HCT116 (cell line): ENCODE data around the gene ACOT11. TPM values are rescaled to one million over a fixed set of nuclear protein-coding genes. Genes with fewer than 3 reads are reported as not detected.

Source experiments
- ATAC-seq: fragments of 200-7000 bp; cut with Tn5 transposase; 2 replicates; pipeline ENCODE4 v1.9.1; 2020; ENCODE audit warnings: mild to moderate bottlenecking, moderate library complexity
- BruUV-seq: library from RNA; stranded (reverse); fragments of 400-500 nt; replicated peaks from 2 replicates; lab custom pipeline; 2021; lab: Mats Ljungman, UMichigan
- CTCF ChIA-PET: fragments of 300-600 bp; sonication (Branson Sonifier 250); formaldehyde crosslinking; loops from one replicate; lab custom pipeline; 2021; ENCODE audit warnings: antibody characterized with exemption; lab: Charles Lee
- POLR2A ChIA-PET: fragments of 300-600, 350-600 bp; sonication (Branson Sonifier 250); formaldehyde crosslinking; loops from one replicate; lab custom pipeline; 2021; ENCODE audit warnings: antibody characterized with exemption; lab: Charles Lee
- RAD21 ChIA-PET, 2 experiments: fragments of 300-600 bp; sonication (Branson Sonifier 250); formaldehyde crosslinking; loops; one replicate each; lab custom pipeline; 2023; ENCODE audit warnings: low total read pairs in 2 of 2; ENCODE audit not compliant: uncharacterized antibody in 2 of 2, unreplicated experiment in 2 of 2, low non-redundant PET in 1 of 2; lab: Charles Lee
- DNase-seq: peaks from one replicate; pipeline ENCODE4 v3.0.0-alpha.2; 2010; ENCODE audit warnings: low read depth, low spot score
- H2AFZ ChIP-seq: fragments of 200-600 bp; shearing (Covaris generic), sonication (generic); 2 replicates; pipeline ENCODE4 v1.6.1; 2017; ENCODE audit warnings: low read depth, mixed run types, mixed read lengths, antibody characterized with exemption, low read length; ENCODE audit not compliant: poor library complexity, severe bottlenecking
- H3K27ac ChIP-seq: 2 replicates; pipeline ENCODE4 v1.5.1; 2012; ENCODE audit warnings: low read depth, low read length
- H3K27me3 ChIP-seq: fragments of 200-600 bp; sonication (generic); 2 replicates; pipeline ENCODE4 v1.6.1; 2016; ENCODE audit warnings: mixed run types, low read length, mixed read lengths; ENCODE audit not compliant: insufficient read depth
- H3K36me3 ChIP-seq, 2 experiments: fragments of 200-500 bp in 1 of 2; fragments of 200-600 bp in 1 of 2; sonication (Bioruptor generic) in 1 of 2; sonication (generic) in 1 of 2; 2 replicates each; pipeline versions ENCODE4 v1.5.1 to v1.6.1; 2014 to 2016; ENCODE audit warnings: low read length in 2 of 2, inconsistent platforms in 1 of 2, mixed read lengths in 1 of 2, mixed run types in 1 of 2; ENCODE audit not compliant: insufficient read depth in 2 of 2, control insufficient read depth in 1 of 2
- H3K4me1 ChIP-seq, 2 experiments: fragments of 200-600 bp in 1 of 2; sonication (generic) in 1 of 2; 2 replicates each; pipeline versions ENCODE4 v1.5.1 to v1.6.1; 2012 to 2017; ENCODE audit warnings: low read length in 2 of 2, inconsistent platforms in 1 of 2, mild to moderate bottlenecking in 1 of 2, mixed read lengths in 1 of 2, mixed run types in 1 of 2, moderate library complexity in 1 of 2; ENCODE audit not compliant: insufficient read depth in 2 of 2, control insufficient read depth in 1 of 2
- H3K4me2 ChIP-seq: fragments of 200-600 bp; sonication (generic); 2 replicates; pipeline ENCODE4 v1.6.1; 2017; ENCODE audit warnings: mixed run types, low read length, mixed read lengths
- H3K4me3 ChIP-seq, 2 experiments: fragments of 200-600 bp in 1 of 2; sonication (generic) in 1 of 2; replicated peaks in 1 of 2; 2 replicates each; pipeline ENCODE4 v1.5.1; 2011 to 2016; ENCODE audit warnings: low read length in 2 of 2, control low read depth in 1 of 2, low read depth in 1 of 2, mild to moderate bottlenecking in 1 of 2, mixed read lengths in 1 of 2, mixed run types in 1 of 2
- H3K79me2 ChIP-seq: fragments of 200-600 bp; sonication (generic); 2 replicates; pipeline ENCODE4 v1.6.1; 2017; ENCODE audit warnings: mild to moderate bottlenecking, mixed run types, low read length, moderate library complexity, mixed read lengths; ENCODE audit not compliant: insufficient read depth
- H3K9ac ChIP-seq: fragments of 200-600 bp; sonication (generic); 2 replicates; pipeline ENCODE4 v1.6.1; 2016; ENCODE audit warnings: low read length, mixed read lengths
- H3K9me2 ChIP-seq: fragments of 200-600 bp; sonication (generic), shearing (Covaris generic); 2 replicates; pipeline ENCODE4 v1.6.1; 2017; ENCODE audit warnings: mixed run types, mild to moderate bottlenecking, moderate library complexity; ENCODE audit not compliant: insufficient read depth
- H3K9me3 ChIP-seq, 2 experiments: fragments of 200-500 bp in 1 of 2; fragments of 200-600 bp in 1 of 2; sonication (Bioruptor generic) in 1 of 2; sonication (generic) in 1 of 2; 2 replicates each; pipeline ENCODE4 v1.6.1; 2014 to 2017; ENCODE audit warnings: low read length in 2 of 2, mixed read lengths in 2 of 2, inconsistent platforms in 1 of 2, low read depth in 1 of 2, mild to moderate bottlenecking in 1 of 2, mixed run types in 1 of 2, moderate library complexity in 1 of 2; ENCODE audit not compliant: control insufficient read depth in 1 of 2, insufficient read depth in 1 of 2
- H4K20me1 ChIP-seq: fragments of 200-600 bp; sonication (generic), shearing (Covaris generic); 2 replicates; pipeline ENCODE4 v1.6.1; 2017; ENCODE audit warnings: mixed run types, mild to moderate bottlenecking, moderate library complexity; ENCODE audit not compliant: insufficient read depth
- ELF1 ChIP-seq: IDR thresholded peaks from 2 replicates; pipeline ENCODE4 v1.6.1; 2012; ENCODE audit warnings: low read depth, borderline replicate concordance
- POLR2AphosphoS5 ChIP-seq: IDR thresholded peaks from 2 replicates; pipeline ENCODE4 v1.6.1; 2011; ENCODE audit warnings: mild to moderate bottlenecking, low read depth, low read length, moderate library complexity
- SIN3A ChIP-seq: IDR thresholded peaks from 2 replicates; pipeline ENCODE4 v1.6.1; 2012; ENCODE audit warnings: low read depth
- TCF7L2 ChIP-seq: IDR thresholded peaks from 2 replicates; pipeline ENCODE4 v1.7.0; 2011; ENCODE audit warnings: borderline replicate concordance, inconsistent platforms; ENCODE audit not compliant: insufficient read depth, insufficient read length; ENCODE audit errors: extremely low read depth
- YY1 ChIP-seq: IDR thresholded peaks from 2 replicates; pipeline ENCODE4 v1.6.1; 2011; ENCODE audit warnings: low read length, low read depth, moderate library complexity, mild to moderate bottlenecking; ENCODE audit not compliant: insufficient replicate concordance; ENCODE audit errors: extremely low read depth
- intact Hi-C: fragments of 100-400 bp; cut with micrococcal nuclease; formaldehyde crosslinking; loops from 2 replicates; pipeline ENCODE4 v1.10.0; 2022
- total RNA-seq: library from RNA; stranded (reverse); gene quantifications from one replicate; pipeline ENCODE4 v1.2.1, GENCODE V29; 2021; ENCODE audit not compliant: unreplicated experiment
- TF ChIP-seq, protein P1 (sequence below): IDR thresholded peaks from 2 replicates; pipeline ENCODE4 v1.6.1; 2011; ENCODE audit warnings: mild to moderate bottlenecking, low read length, moderate library complexity; ENCODE audit not compliant: insufficient replicate concordance; ENCODE audit errors: extremely low read depth
- TF ChIP-seq, protein P2 (sequence below): IDR thresholded peaks from 2 replicates; pipeline ENCODE4 v1.6.1; 2012; ENCODE audit warnings: low read depth

Gene ACOT11
- total RNA-seq, 1 experiment from 2014 or later = 31.1 TPM

DNA sequence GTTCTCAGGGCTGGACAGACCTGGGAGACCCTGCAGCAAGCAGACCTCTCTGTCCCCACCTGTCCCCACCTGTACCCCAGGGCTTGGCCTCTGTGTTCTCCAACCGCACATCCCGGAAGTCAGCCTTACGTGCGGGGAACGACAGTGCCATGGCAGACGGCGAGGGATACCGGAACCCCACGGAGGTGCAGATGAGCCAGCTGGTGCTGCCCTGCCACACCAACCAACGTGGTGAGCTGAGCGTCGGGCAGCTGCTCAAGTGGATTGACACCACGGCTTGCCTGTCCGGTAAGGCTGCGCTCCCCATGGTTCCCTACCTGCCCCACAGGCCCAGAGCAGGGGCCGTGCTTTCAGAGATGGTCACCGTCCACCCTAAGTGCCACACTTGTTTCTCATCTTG, 36.5 kb downstream of the ACOT11 start:
- no peaks in the 10 kb centered on the region for H4K20me1 ChIP-seq
- H3K4me1 ChIP-seq = peaks cover 13 to 14% of the 10 kb centered on the region in 2 experiments
- no peaks in the 10 kb centered on the region for H3K27me3 ChIP-seq
- no peak overlapping the region for H3K4me3 ChIP-seq
- ATAC-seq (no peak), DNase-seq (no peak)
- no peak overlapping the region for H3K27ac ChIP-seq
- H3K9me2 ChIP-seq = no peaks in the 10 kb centered on the region
- H3K36me3 ChIP-seq = no peaks in the 10 kb centered on the region; a peak in 2 of 4 replicates
- no TSS peak for BruUV-seq
- no peak overlapping the region for H2AFZ ChIP-seq
- H3K9me3 ChIP-seq = no peaks in the 10 kb centered on the region
- no peak overlapping the region for H3K9ac ChIP-seq
- no peaks in the 10 kb centered on the region; the same call in 1 of the 2 replicates for H3K79me2 ChIP-seq
- CTCF ChIA-PET = no interaction called here
- intact Hi-C loops = no loop called here
- POLR2A ChIA-PET = no interaction called here
- RAD21 ChIA-PET = no interaction called here
- H3K4me2 ChIP-seq = no peak overlapping the region
- TF ChIP-seq SIN3A = no peak
- TF ChIP-seq YY1 = no peak
- no peak for TF ChIP-seq ELF1
- no peak for TF ChIP-seq POLR2AphosphoS5
- TF ChIP-seq, protein P1, sequence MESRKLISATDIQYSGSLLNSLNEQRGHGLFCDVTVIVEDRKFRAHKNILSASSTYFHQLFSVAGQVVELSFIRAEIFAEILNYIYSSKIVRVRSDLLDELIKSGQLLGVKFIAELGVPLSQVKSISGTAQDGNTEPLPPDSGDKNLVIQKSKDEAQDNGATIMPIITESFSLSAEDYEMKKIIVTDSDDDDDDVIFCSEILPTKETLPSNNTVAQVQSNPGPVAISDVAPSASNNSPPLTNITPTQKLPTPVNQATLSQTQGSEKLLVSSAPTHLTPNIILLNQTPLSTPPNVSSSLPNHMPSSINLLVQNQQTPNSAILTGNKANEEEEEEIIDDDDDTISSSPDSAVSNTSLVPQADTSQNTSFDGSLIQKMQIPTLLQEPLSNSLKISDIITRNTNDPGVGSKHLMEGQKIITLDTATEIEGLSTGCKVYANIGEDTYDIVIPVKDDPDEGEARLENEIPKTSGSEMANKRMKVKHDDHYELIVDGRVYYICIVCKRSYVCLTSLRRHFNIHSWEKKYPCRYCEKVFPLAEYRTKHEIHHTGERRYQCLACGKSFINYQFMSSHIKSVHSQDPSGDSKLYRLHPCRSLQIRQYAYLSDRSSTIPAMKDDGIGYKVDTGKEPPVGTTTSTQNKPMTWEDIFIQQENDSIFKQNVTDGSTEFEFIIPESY = no peak
- TF ChIP-seq TCF7L2 = no peak
- TF ChIP-seq, protein P2, sequence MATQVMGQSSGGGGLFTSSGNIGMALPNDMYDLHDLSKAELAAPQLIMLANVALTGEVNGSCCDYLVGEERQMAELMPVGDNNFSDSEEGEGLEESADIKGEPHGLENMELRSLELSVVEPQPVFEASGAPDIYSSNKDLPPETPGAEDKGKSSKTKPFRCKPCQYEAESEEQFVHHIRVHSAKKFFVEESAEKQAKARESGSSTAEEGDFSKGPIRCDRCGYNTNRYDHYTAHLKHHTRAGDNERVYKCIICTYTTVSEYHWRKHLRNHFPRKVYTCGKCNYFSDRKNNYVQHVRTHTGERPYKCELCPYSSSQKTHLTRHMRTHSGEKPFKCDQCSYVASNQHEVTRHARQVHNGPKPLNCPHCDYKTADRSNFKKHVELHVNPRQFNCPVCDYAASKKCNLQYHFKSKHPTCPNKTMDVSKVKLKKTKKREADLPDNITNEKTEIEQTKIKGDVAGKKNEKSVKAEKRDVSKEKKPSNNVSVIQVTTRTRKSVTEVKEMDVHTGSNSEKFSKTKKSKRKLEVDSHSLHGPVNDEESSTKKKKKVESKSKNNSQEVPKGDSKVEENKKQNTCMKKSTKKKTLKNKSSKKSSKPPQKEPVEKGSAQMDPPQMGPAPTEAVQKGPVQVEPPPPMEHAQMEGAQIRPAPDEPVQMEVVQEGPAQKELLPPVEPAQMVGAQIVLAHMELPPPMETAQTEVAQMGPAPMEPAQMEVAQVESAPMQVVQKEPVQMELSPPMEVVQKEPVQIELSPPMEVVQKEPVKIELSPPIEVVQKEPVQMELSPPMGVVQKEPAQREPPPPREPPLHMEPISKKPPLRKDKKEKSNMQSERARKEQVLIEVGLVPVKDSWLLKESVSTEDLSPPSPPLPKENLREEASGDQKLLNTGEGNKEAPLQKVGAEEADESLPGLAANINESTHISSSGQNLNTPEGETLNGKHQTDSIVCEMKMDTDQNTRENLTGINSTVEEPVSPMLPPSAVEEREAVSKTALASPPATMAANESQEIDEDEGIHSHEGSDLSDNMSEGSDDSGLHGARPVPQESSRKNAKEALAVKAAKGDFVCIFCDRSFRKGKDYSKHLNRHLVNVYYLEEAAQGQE = no peak
